ENCODE data around the gene MIF4GD. TPM values are rescaled to one million over a fixed set of nuclear protein-coding genes. Genes with fewer than 3 reads are reported as not detected.

Gene MIF4GD
- total and polyA plus RNA-seq, 9 of the 15 experiments (the other 6 are each of a cell fraction or from before 2014, with no cell fraction given) = 11.8 to 63.8 (median 28.1) TPM

GRCh38 chr17:75273977-75274708, 3.1 kb upstream of the MIF4GD start (continued):
- TF ChIP-seq ATF3 (IDR thresholded peaks at IDR 0.05) = peak; percentile 54; the same call in 1 of the 2 replicates
- TF ChIP-seq ATF3 (CRISPR knock-in tag; conservative IDR thresholded peaks at IDR 0.05) = no peak
- TF ChIP-seq TCF3 (CRISPR knock-in tag; IDR thresholded peaks at IDR 0.05) = no peak
- TF ChIP-seq ZBTB12 (CRISPR knock-in tag; IDR thresholded peaks at IDR 0.05) = no peak
- no peak for TF ChIP-seq WHSC1 (IDR thresholded peaks at IDR 0.05; ENCODE audit: low read length)
- TF ChIP-seq SRSF9 (IDR thresholded peaks at IDR 0.05; ENCODE audit: borderline replicate concordance, low read depth, low read length) = no peak
- no peak for TF ChIP-seq FOXP1 (CRISPR knock-in tag; IDR thresholded peaks at IDR 0.05)
- TF ChIP-seq EWSR1 (IDR thresholded peaks at IDR 0.05; ENCODE audit: borderline replicate concordance, low read depth, partially characterized antibody) = no peak
- TF ChIP-seq E2F5 (CRISPR knock-in tag; IDR thresholded peaks at IDR 0.05) = no peak
- TF ChIP-seq EGR1 (conservative IDR thresholded peaks at IDR 0.05) = no peak
- no peak for TF ChIP-seq ETV6 (IDR thresholded peaks at IDR 0.05; ENCODE audit: borderline replicate concordance in 1 of 2, low read depth in 2 of 2, low read length in 1 of 2)
- no peak for TF ChIP-seq ETV6 (CRISPR knock-in tag; IDR thresholded peaks at IDR 0.05; ENCODE audit: borderline replicate concordance)
- TF ChIP-seq RBM25 (IDR thresholded peaks at IDR 0.05; ENCODE audit: low read depth, low read length, severe bottlenecking) = no peak
- TF ChIP-seq ZNF449 (CRISPR knock-in tag; IDR thresholded peaks at IDR 0.05) = no peak
- no peak for TF ChIP-seq RHOXF2B (CRISPR knock-in tag; conservative IDR thresholded peaks at IDR 0.05)
- no peak for TF ChIP-seq SAP30 (IDR thresholded peaks at IDR 0.05; ENCODE audit: borderline replicate concordance, insufficient read depth, low read depth, low read length, poor library complexity, severe bottlenecking)
- no peak for TF ChIP-seq ZC3H4 (CRISPR knock-in tag; IDR thresholded peaks at IDR 0.05; ENCODE audit: borderline replicate concordance)
- TF ChIP-seq ZNF232 (CRISPR knock-in tag; IDR thresholded peaks at IDR 0.05) = no peak
- TF ChIP-seq ARHGAP35 (IDR thresholded peaks at IDR 0.05; ENCODE audit: partially characterized antibody) = no peak
- TF ChIP-seq NR0B1 (IDR thresholded peaks at IDR 0.05; ENCODE audit: partially characterized antibody) = no peak
- no peak for TF ChIP-seq HES1 (IDR thresholded peaks at IDR 0.05; ENCODE audit: low read depth)
- TF ChIP-seq ZNF212 (CRISPR knock-in tag; IDR thresholded peaks at IDR 0.05) = no peak

All from K562 (cell line).